HepG2 (cell line): ENCODE results near the gene CACNG7. TPM values are rescaled to one million over a fixed set of nuclear protein-coding genes. Genes with fewer than 3 reads are reported as not detected.
A peak's percentile ranks its signal among the peaks of the same experiment; 100 is the strongest.

Source experiments
- ASH2L ChIP-seq: fragments of 300-600, 200-600 bp; sonication (generic); IDR thresholded peaks from 2 replicates; pipeline ENCODE4 v1.7.0; 2017; ENCODE audit warnings: low read depth, mild to moderate bottlenecking, moderate library complexity, mixed read lengths, low read length; ENCODE audit not compliant: insufficient read length
- DR1 ChIP-seq: sonication (generic); formaldehyde crosslinking; IDR thresholded peaks from 2 replicates; pipeline ENCODE4 v1.8.0; 2021; ENCODE audit warnings: mild to moderate bottlenecking, missing genetic modification reagents, inconsistent platforms
- FOXK2 ChIP-seq: fragments of 450-650 bp; IDR thresholded peaks from 2 replicates; pipeline ENCODE4 v1.6.1; 2016
- HOXA9 ChIP-seq: sonication (generic); formaldehyde crosslinking; IDR thresholded peaks from 2 replicates; pipeline ENCODE4 v1.8.1; 2022; ENCODE audit warnings: missing genetic modification reagents, mild to moderate bottlenecking, moderate library complexity, borderline replicate concordance
- KDM1A ChIP-seq: IDR thresholded peaks from 2 replicates; pipeline ENCODE4 v1.6.1; 2016; ENCODE audit warnings: missing compliant biosample characterization
- MAFK ChIP-seq, 2 experiments: IDR thresholded peaks in 1 of 2; conservative IDR thresholded peaks in 1 of 2; 2 replicates each; pipeline ENCODE4 v1.6.1; 2011; ENCODE audit warnings: improper control_type of control experiment in 2 of 2, low read length in 2 of 2
- MIER2 ChIP-seq: IDR thresholded peaks from 2 replicates; pipeline ENCODE4 v1.6.1; 2016; ENCODE audit warnings: missing biosample characterization, missing genetic modification reagents
- MTA3 ChIP-seq: sonication (generic); formaldehyde crosslinking; IDR thresholded peaks from 2 replicates; pipeline ENCODE4 v1.4.0; 2020; ENCODE audit warnings: missing genetic modification reagents
- PAF1 ChIP-seq: IDR thresholded peaks from 2 replicates; pipeline ENCODE4 v1.6.1; 2016; ENCODE audit warnings: missing genetic modification reagents, missing compliant biosample characterization
- PHF20 ChIP-seq: sonication (generic); formaldehyde crosslinking; IDR thresholded peaks from 2 replicates; pipeline ENCODE4 v1.5.0; 2020; ENCODE audit warnings: mild to moderate bottlenecking, missing genetic modification reagents
- PITX1 ChIP-seq: sonication (generic); formaldehyde crosslinking; IDR thresholded peaks from 2 replicates; pipeline ENCODE4 v1.5.1; 2020; ENCODE audit warnings: mild to moderate bottlenecking, missing genetic modification reagents
- POLR2AphosphoS2 ChIP-seq: IDR thresholded peaks from 2 replicates; pipeline ENCODE4 v1.6.1; 2011; ENCODE audit warnings: low read depth, low read length, improper control_type of control experiment
- SP140L ChIP-seq: sonication (generic); formaldehyde crosslinking; IDR thresholded peaks from 2 replicates; pipeline ENCODE4 v1.4.0; 2020; ENCODE audit warnings: missing genetic modification reagents, borderline replicate concordance
- ZFP62 ChIP-seq: sonication (generic); formaldehyde crosslinking; IDR thresholded peaks from 2 replicates; pipeline ENCODE4 v1.4.0; 2020; ENCODE audit warnings: missing genetic modification reagents
- ZNF350 ChIP-seq: sonication (generic); formaldehyde crosslinking; IDR thresholded peaks from 2 replicates; pipeline ENCODE4 v1.4.0; 2020; ENCODE audit warnings: mild to moderate bottlenecking, low read depth, missing genetic modification reagents, borderline replicate concordance
- ZNF747 ChIP-seq: sonication (generic); formaldehyde crosslinking; IDR thresholded peaks from 2 replicates; pipeline ENCODE4 v1.8.1; 2023; ENCODE audit warnings: missing genetic modification reagents, mild to moderate bottlenecking, borderline replicate concordance
- ZNF749 ChIP-seq: sonication (generic); formaldehyde crosslinking; IDR thresholded peaks from 2 replicates; pipeline ENCODE4 v1.8.0; 2022; ENCODE audit warnings: mild to moderate bottlenecking, missing genetic modification reagents, moderate library complexity, borderline replicate concordance
- ZNF768 ChIP-seq: sonication (generic); formaldehyde crosslinking; IDR thresholded peaks from 2 replicates; pipeline ENCODE4 v1.4.0; 2020; ENCODE audit warnings: missing genetic modification reagents
- ZNF879 ChIP-seq: sonication (generic); formaldehyde crosslinking; IDR thresholded peaks from 2 replicates; pipeline ENCODE4 v1.8.1; 2023; ENCODE audit warnings: missing genetic modification reagents
- ZSCAN20 ChIP-seq: sonication (generic); formaldehyde crosslinking; IDR thresholded peaks from 2 replicates; pipeline ENCODE4 v1.4.0; 2020; ENCODE audit warnings: missing genetic modification reagents, mild to moderate bottlenecking, borderline replicate concordance
- ZSCAN9 ChIP-seq: IDR thresholded peaks from 2 replicates; pipeline ENCODE4 v1.6.1; 2016; ENCODE audit warnings: borderline replicate concordance
- polyA plus RNA-seq, 8 experiments: library from polyadenylated mRNA; depleted of rRNA in 3 of 8; stranded (reverse) in 7 of 8; unstranded in 1 of 8; fragments of >200 nt; fragmentation: Illumina TruSeq in 4 of 8; extraction: Trizol in 4 of 8; gene quantifications; 2 replicates each; pipeline versions ENCODE4 v1.2.1 to v1.2.3, GENCODE V29; 2011 to 2016; ENCODE audit warnings: low read depth in 4 of 8, missing spikeins in 1 of 8, mixed read lengths in 1 of 8; ENCODE audit not compliant: insufficient read depth in 1 of 8
- total RNA-seq, 5 experiments: library from RNA; depleted of rRNA; stranded (reverse); fragments of >200 nt; fragmentation: Illumina TruSeq; extraction: Trizol; gene quantifications; 2 replicates each; pipeline ENCODE4 v1.2.3, GENCODE V29; 2016; ENCODE audit warnings: low read depth in 1 of 5
- TF ChIP-seq, protein P1 (sequence below), 2 experiments: IDR thresholded peaks; 2 replicates each; pipeline ENCODE4 v1.6.1; 2011 to 2012; ENCODE audit warnings: low read length in 2 of 2, borderline replicate concordance in 1 of 2, low read depth in 1 of 2, mild to moderate bottlenecking in 1 of 2, moderate library complexity in 1 of 2
- TF ChIP-seq, protein P2 (sequence below): sonication (generic); formaldehyde crosslinking; IDR thresholded peaks from 2 replicates; pipeline ENCODE4 v1.5.1; 2020; ENCODE audit warnings: mild to moderate bottlenecking, missing genetic modification reagents, borderline replicate concordance

CACNG7 gene
- total and polyA plus RNA-seq, 2 of the 13 experiments (the other 11 are each of a cell fraction or from before 2014, with no cell fraction given) = not detected

DNA sequence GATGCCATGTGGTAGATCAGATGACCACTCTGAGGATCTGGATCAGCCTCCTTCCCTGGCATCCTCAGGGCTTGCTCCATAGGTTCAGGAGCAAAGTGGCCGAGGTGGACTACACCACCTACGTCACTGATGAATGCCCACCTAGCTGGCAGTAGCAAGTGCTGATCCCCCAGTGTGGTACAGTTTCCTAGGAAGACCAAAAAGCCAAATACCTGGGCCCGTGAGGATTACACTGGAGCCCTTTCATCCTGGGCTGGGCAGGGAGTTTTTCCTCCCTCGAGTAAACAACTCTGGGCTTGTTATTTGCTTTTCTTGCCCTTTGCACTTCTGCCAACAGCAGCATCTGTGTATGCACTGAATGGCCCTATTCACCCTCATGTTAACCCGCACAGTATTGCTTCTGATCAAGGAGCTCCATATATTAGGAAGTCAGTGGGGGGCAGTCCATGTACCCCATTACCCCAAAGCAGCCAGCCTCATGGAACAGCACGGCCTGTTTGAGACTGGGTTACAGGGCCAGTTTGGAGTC lies 44.7 kb upstream of the CACNG7 start (continued):
- TF ChIP-seq, protein P1, sequence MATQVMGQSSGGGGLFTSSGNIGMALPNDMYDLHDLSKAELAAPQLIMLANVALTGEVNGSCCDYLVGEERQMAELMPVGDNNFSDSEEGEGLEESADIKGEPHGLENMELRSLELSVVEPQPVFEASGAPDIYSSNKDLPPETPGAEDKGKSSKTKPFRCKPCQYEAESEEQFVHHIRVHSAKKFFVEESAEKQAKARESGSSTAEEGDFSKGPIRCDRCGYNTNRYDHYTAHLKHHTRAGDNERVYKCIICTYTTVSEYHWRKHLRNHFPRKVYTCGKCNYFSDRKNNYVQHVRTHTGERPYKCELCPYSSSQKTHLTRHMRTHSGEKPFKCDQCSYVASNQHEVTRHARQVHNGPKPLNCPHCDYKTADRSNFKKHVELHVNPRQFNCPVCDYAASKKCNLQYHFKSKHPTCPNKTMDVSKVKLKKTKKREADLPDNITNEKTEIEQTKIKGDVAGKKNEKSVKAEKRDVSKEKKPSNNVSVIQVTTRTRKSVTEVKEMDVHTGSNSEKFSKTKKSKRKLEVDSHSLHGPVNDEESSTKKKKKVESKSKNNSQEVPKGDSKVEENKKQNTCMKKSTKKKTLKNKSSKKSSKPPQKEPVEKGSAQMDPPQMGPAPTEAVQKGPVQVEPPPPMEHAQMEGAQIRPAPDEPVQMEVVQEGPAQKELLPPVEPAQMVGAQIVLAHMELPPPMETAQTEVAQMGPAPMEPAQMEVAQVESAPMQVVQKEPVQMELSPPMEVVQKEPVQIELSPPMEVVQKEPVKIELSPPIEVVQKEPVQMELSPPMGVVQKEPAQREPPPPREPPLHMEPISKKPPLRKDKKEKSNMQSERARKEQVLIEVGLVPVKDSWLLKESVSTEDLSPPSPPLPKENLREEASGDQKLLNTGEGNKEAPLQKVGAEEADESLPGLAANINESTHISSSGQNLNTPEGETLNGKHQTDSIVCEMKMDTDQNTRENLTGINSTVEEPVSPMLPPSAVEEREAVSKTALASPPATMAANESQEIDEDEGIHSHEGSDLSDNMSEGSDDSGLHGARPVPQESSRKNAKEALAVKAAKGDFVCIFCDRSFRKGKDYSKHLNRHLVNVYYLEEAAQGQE (IDR thresholded peaks at IDR 0.05; ENCODE audit: borderline replicate concordance in 1 of 2, low read depth in 1 of 2, low read length in 2 of 2) = peak in 1 of 2 experiments; percentile 73; a peak in 1 of 4 replicates
- TF ChIP-seq ZFP62 (CRISPR knock-in tag) (no peak), MAFK (conservative IDR thresholded peaks at IDR 0.05 in 1 of 2, IDR thresholded peaks at IDR 0.05 in 1 of 2; ENCODE audit: low read length in 2 of 2) (peak in 1 of 2 experiments; percentile 53; a peak in 2 of 4 replicates), DR1 (no peak), FOXK2 (peak; percentile 76; the same call in 1 of the 2 replicates), POLR2AphosphoS2 (no peak), ZNF747 (peak; percentile 60; the same call in 1 of the 2 replicates), MTA3 (CRISPR knock-in tag) (no peak), KDM1A (peak; percentile 86; the same call in 1 of the 2 replicates), ZNF768 (CRISPR knock-in tag) (no peak), PAF1 (no peak), ASH2L (peak; percentile 77), ZSCAN20 (CRISPR knock-in tag) (no peak), ZNF350 (CRISPR knock-in tag) (peak; percentile 63), MIER2 (CRISPR knock-in tag) (peak; percentile 76; the same call in 1 of the 2 replicates), ZSCAN9 (CRISPR knock-in tag) (peak; percentile 90), ZNF879 (CRISPR knock-in tag) (no peak), PITX1 (CRISPR knock-in tag) (peak; percentile 96), PHF20 (CRISPR knock-in tag) (no peak), HOXA9 (no peak), SP140L (0 out of 2 replicates have a peak, but pooled peaks have one; percentile 71), ZNF749 (CRISPR knock-in tag) (0 out of 2 replicates have a peak, but pooled peaks have one; percentile 41)
- TF ChIP-seq, protein P2, sequence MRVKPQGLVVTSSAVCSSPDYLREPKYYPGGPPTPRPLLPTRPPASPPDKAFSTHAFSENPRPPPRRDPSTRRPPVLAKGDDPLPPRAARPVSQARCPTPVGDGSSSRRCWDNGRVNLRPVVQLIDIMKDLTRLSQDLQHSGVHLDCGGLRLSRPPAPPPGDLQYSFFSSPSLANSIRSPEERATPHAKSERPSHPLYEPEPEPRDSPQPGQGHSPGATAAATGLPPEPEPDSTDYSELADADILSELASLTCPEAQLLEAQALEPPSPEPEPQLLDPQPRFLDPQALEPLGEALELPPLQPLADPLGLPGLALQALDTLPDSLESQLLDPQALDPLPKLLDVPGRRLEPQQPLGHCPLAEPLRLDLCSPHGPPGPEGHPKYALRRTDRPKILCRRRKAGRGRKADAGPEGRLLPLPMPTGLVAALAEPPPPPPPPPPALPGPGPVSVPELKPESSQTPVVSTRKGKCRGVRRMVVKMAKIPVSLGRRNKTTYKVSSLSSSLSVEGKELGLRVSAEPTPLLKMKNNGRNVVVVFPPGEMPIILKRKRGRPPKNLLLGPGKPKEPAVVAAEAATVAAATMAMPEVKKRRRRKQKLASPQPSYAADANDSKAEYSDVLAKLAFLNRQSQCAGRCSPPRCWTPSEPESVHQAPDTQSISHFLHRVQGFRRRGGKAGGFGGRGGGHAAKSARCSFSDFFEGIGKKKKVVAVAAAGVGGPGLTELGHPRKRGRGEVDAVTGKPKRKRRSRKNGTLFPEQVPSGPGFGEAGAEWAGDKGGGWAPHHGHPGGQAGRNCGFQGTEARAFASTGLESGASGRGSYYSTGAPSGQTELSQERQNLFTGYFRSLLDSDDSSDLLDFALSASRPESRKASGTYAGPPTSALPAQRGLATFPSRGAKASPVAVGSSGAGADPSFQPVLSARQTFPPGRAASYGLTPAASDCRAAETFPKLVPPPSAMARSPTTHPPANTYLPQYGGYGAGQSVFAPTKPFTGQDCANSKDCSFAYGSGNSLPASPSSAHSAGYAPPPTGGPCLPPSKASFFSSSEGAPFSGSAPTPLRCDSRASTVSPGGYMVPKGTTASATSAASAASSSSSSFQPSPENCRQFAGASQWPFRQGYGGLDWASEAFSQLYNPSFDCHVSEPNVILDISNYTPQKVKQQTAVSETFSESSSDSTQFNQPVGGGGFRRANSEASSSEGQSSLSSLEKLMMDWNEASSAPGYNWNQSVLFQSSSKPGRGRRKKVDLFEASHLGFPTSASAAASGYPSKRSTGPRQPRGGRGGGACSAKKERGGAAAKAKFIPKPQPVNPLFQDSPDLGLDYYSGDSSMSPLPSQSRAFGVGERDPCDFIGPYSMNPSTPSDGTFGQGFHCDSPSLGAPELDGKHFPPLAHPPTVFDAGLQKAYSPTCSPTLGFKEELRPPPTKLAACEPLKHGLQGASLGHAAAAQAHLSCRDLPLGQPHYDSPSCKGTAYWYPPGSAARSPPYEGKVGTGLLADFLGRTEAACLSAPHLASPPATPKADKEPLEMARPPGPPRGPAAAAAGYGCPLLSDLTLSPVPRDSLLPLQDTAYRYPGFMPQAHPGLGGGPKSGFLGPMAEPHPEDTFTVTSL = peak; percentile 94
